D341Med (cell line): ENCODE measurements around the gene FAM222B.
A peak's percentile ranks its signal among the peaks of the same experiment; 100 is the strongest.
"Not testable (repeated sequence)": the region's sequence is repeated elsewhere in the genome, so short reads cannot be mapped to it uniquely, and the experiment has no call there.

Experiments
- DNase-seq: peaks from one replicate; pipeline ENCODE4 v3.0.0; 2012; ENCODE audit warnings: low spot score

Gene FAM222B

GRCh38 chr17:28871056-28871579, 28.5 kb upstream of the FAM222B start:
- DNase-seq = peak; percentile 39

GRCh38 chr17:28867276-28867675, 24.7 kb upstream of the FAM222B start:
- no peak for DNase-seq

GRCh38 chr17:28865946-28866752, 23.6 kb upstream of the FAM222B start:
- DNase-seq = no peak

GRCh38 chr17:28864991-28865849, 22.6 kb upstream of the FAM222B start:
- no peak for DNase-seq

- DNase-seq = no peak
These were observed 21.4 kb upstream of the FAM222B start for GRCh38 chr17:28863953-28864352.

GRCh38 chr17:28862561-28862960, 20.0 kb upstream of the FAM222B start:
- no peak for DNase-seq

- DNase-seq = no peak
These were observed 19.0 kb upstream of the FAM222B start for GRCh38 chr17:28861393-28862203.

GRCh38 chr17:28860363-28860808, 17.8 kb upstream of the FAM222B start:
- no peak for DNase-seq

- no peak for DNase-seq
These were observed 16.3 kb upstream of the FAM222B start for GRCh38 chr17:28858801-28859355.

- no peak for DNase-seq
These were observed 15.6 kb upstream of the FAM222B start for GRCh38 chr17:28857905-28858800.

GRCh38 chr17:28856028-28856574, 13.5 kb upstream of the FAM222B start:
- no peak for DNase-seq

GRCh38 chr17:28855336-28855679, 12.7 kb upstream of the FAM222B start:
- DNase-seq = no peak

GRCh38 chr17:28854457-28855335, 12.1 kb upstream of the FAM222B start, which contains the start of gene ERAL1:
Gene ERAL1 (plus strand): TSS chr17:28855016. CDS start chr17:28855035, 19 bp downstream.
- peak; percentile 98 for DNase-seq

GRCh38 chr17:28853295-28853694, 10.7 kb upstream of the FAM222B start:
- DNase-seq = no peak

- no peak for DNase-seq
These were observed 6.7 kb upstream of the FAM222B start for GRCh38 chr17:28849281-28849680.

GRCh38 chr17:28848667-28849066, 6.1 kb upstream of the FAM222B start:
- DNase-seq = peak; percentile 77

- not testable (repeated sequence) for DNase-seq
These were observed 4.1 kb upstream of the FAM222B start for GRCh38 chr17:28846699-28847098.

GRCh38 chr17:28846231-28846630, 3.6 kb upstream of the FAM222B start:
- no peak for DNase-seq

- DNase-seq = no peak
These were observed 1.2 kb upstream of the FAM222B start for GRCh38 chr17:28843816-28844148.
